Gastrocnemius medialis (tissue), 4 donors: Measurements from ENCODE around the gene NUCKS1.

Experiments
- CTCF ChIP-seq, 5 experiments: fragments of 450-650 bp in 3 of 5; fragments of 200-600 bp in 2 of 5; sonication (generic) in 2 of 5; IDR thresholded peaks in 4 of 5; conservative IDR thresholded peaks in 1 of 5; 1 replicate in 4 of 5; 2 replicates in 1 of 5; pipeline ENCODE4 v1.5.1; 2016 to 2019; ENCODE audit warnings: antibody characterized with exemption in 5 of 5, mild to moderate bottlenecking in 3 of 5, moderate library complexity in 3 of 5
- POLR2A ChIP-seq, 2 donors: fragments of 450-650 bp; IDR thresholded peaks; one replicate each; pipeline ENCODE4 v1.6.1; 2017; ENCODE audit warnings: antibody characterized with exemption in 2 of 2, mild to moderate bottlenecking in 2 of 2, moderate library complexity in 2 of 2

DNA sequence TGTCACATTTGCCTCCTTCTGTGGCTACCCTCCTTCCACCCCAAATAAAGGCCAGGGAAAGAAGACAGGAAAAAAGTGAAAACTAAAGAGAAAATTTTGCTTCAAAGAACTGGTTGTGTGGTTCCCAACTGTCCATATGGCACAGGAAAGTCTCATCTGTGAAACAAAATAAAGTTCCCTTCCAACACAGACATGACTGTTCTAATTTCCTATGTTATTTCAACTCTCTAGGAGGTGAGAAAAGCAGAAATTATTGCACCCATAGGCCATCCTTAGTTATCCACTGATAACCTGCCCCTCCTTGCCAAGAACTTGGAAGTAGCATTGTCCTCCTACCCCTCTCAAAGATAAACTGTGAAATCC is 33.4 kb upstream of the NUCKS1 start:
- TF ChIP-seq POLR2A (IDR thresholded peaks at IDR 0.05): no peak
- TF ChIP-seq CTCF (IDR thresholded peaks at IDR 0.05 in 4 of 5, conservative IDR thresholded peaks at IDR 0.05 in 1 of 5): no peak
